Measurements from ENCODE around the gene MMP11.

DNA sequence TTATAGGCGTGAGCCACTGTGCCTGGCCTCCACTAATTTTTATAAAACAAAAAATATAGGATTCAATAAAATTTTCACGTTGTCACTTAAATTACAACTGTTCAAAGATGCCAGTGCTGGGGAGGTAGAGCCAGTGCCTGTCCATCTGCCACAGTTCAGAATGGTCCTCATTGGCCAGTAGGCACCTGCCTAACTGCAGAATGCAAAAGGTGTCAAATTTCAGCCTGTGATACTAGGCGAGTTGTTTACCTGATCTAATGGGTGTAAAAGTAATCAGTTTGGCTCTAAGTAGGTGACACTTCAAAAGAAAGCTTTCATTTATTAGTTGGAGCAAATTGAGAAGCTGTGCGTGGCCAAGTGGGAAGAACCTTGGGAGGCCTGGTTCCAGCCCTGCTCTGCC, 16.5 kb downstream of the MMP11 start:
- TF ChIP-seq JUND (IDR thresholded peaks at IDR 0.05) (no peak), TAF1 (conservative IDR thresholded peaks at IDR 0.05) (no peak), RAD21 (IDR thresholded peaks at IDR 0.05) (no peak), YY1 (IDR thresholded peaks at IDR 0.05) (no peak), FOXA1 (IDR thresholded peaks at IDR 0.05) (no peak), EGR1 (IDR thresholded peaks at IDR 0.05; ENCODE audit: low read depth in 2 of 2) (no peak)
- TF ChIP-seq, protein P1, sequence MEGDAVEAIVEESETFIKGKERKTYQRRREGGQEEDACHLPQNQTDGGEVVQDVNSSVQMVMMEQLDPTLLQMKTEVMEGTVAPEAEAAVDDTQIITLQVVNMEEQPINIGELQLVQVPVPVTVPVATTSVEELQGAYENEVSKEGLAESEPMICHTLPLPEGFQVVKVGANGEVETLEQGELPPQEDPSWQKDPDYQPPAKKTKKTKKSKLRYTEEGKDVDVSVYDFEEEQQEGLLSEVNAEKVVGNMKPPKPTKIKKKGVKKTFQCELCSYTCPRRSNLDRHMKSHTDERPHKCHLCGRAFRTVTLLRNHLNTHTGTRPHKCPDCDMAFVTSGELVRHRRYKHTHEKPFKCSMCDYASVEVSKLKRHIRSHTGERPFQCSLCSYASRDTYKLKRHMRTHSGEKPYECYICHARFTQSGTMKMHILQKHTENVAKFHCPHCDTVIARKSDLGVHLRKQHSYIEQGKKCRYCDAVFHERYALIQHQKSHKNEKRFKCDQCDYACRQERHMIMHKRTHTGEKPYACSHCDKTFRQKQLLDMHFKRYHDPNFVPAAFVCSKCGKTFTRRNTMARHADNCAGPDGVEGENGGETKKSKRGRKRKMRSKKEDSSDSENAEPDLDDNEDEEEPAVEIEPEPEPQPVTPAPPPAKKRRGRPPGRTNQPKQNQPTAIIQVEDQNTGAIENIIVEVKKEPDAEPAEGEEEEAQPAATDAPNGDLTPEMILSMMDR (IDR thresholded peaks at IDR 0.05; ENCODE audit: low read depth, low read length, missing input control), result no peak
- TF ChIP-seq, protein P2, sequence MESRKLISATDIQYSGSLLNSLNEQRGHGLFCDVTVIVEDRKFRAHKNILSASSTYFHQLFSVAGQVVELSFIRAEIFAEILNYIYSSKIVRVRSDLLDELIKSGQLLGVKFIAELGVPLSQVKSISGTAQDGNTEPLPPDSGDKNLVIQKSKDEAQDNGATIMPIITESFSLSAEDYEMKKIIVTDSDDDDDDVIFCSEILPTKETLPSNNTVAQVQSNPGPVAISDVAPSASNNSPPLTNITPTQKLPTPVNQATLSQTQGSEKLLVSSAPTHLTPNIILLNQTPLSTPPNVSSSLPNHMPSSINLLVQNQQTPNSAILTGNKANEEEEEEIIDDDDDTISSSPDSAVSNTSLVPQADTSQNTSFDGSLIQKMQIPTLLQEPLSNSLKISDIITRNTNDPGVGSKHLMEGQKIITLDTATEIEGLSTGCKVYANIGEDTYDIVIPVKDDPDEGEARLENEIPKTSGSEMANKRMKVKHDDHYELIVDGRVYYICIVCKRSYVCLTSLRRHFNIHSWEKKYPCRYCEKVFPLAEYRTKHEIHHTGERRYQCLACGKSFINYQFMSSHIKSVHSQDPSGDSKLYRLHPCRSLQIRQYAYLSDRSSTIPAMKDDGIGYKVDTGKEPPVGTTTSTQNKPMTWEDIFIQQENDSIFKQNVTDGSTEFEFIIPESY (IDR thresholded peaks at IDR 0.05), result no peak
- TF ChIP-seq, protein P3, sequence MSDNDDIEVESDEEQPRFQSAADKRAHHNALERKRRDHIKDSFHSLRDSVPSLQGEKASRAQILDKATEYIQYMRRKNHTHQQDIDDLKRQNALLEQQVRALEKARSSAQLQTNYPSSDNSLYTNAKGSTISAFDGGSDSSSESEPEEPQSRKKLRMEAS (IDR thresholded peaks at IDR 0.05), result no peak
- TF ChIP-seq, protein P4, sequence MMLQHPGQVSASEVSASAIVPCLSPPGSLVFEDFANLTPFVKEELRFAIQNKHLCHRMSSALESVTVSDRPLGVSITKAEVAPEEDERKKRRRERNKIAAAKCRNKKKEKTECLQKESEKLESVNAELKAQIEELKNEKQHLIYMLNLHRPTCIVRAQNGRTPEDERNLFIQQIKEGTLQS (IDR thresholded peaks at IDR 0.05), result no peak
- TF ChIP-seq, protein P5, sequence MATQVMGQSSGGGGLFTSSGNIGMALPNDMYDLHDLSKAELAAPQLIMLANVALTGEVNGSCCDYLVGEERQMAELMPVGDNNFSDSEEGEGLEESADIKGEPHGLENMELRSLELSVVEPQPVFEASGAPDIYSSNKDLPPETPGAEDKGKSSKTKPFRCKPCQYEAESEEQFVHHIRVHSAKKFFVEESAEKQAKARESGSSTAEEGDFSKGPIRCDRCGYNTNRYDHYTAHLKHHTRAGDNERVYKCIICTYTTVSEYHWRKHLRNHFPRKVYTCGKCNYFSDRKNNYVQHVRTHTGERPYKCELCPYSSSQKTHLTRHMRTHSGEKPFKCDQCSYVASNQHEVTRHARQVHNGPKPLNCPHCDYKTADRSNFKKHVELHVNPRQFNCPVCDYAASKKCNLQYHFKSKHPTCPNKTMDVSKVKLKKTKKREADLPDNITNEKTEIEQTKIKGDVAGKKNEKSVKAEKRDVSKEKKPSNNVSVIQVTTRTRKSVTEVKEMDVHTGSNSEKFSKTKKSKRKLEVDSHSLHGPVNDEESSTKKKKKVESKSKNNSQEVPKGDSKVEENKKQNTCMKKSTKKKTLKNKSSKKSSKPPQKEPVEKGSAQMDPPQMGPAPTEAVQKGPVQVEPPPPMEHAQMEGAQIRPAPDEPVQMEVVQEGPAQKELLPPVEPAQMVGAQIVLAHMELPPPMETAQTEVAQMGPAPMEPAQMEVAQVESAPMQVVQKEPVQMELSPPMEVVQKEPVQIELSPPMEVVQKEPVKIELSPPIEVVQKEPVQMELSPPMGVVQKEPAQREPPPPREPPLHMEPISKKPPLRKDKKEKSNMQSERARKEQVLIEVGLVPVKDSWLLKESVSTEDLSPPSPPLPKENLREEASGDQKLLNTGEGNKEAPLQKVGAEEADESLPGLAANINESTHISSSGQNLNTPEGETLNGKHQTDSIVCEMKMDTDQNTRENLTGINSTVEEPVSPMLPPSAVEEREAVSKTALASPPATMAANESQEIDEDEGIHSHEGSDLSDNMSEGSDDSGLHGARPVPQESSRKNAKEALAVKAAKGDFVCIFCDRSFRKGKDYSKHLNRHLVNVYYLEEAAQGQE (IDR thresholded peaks at IDR 0.05), result no peak

Data from liver (tissue), 3 donors.